Ammon's horn (tissue), 1 donor: ENCODE measurements around the gene AGXT2.
"Not testable (repeated sequence)": the region's sequence is repeated elsewhere in the genome, so short reads cannot be mapped to it uniquely, and the experiment has no call there.

ENCODE experiments used
- DNase-seq: peaks from one replicate; pipeline ENCODE4 v3.0.0-alpha.2; 2016; ENCODE audit warnings: low spot score

Gene AGXT2

GRCh38 chr5:35015063-35015462 is 32.7 kb downstream of the AGXT2 start:
- no peak for DNase-seq

GRCh38 chr5:35012796-35013195 is 35.0 kb downstream of the AGXT2 start:
- no peak for DNase-seq

GRCh38 chr5:35012365-35012764 is 35.4 kb downstream of the AGXT2 start:
- no peak for DNase-seq

- DNase-seq, result no peak
These were observed 37.1 kb downstream of the AGXT2 start for GRCh38 chr5:35010676-35011075.

- no peak for DNase-seq
These were observed 38.1 kb downstream of the AGXT2 start for GRCh38 chr5:35009657-35010056.

- DNase-seq, result no peak
These were observed 38.7 kb downstream of the AGXT2 start for GRCh38 chr5:35009019-35009418.

GRCh38 chr5:35004771-35005170 is 43.0 kb downstream of the AGXT2 start:
- no peak for DNase-seq

- DNase-seq, result no peak
These were observed 43.5 kb downstream of the AGXT2 start for GRCh38 chr5:35004200-35004599.

GRCh38 chr5:35003018-35003957 is 44.5 kb downstream of the AGXT2 start:
- DNase-seq, result peak; percentile 59

GRCh38 chr5:35002459-35002858 is 45.3 kb downstream of the AGXT2 start:
- no peak for DNase-seq

- DNase-seq, result no peak
These were observed 45.9 kb downstream of the AGXT2 start for GRCh38 chr5:35001842-35002241.

GRCh38 chr5:34998058-34998789 is 49.5 kb downstream of the AGXT2 start:
- peak; percentile 8 for DNase-seq

- DNase-seq, result no peak
These were observed 51.5 kb downstream of the AGXT2 start for GRCh38 chr5:34996261-34996660.

- no peak for DNase-seq
These were observed 53.8 kb downstream of the AGXT2 start for GRCh38 chr5:34993951-34994350.

GRCh38 chr5:34991486-34992238 is 56.1 kb downstream of the AGXT2 start:
- DNase-seq, result no peak

- DNase-seq, result no peak
These were observed 60.8 kb downstream of the AGXT2 start for GRCh38 chr5:34986965-34987364.

GRCh38 chr5:34982823-34983222 is 64.9 kb downstream of the AGXT2 start:
- no peak for DNase-seq

- DNase-seq, result no peak
These were observed 69.1 kb downstream of the AGXT2 start for GRCh38 chr5:34978681-34979080.

- DNase-seq, result no peak
These were observed 69.7 kb downstream of the AGXT2 start for GRCh38 chr5:34977934-34978613.

GRCh38 chr5:34976347-34976746 is 71.4 kb downstream of the AGXT2 start:
- no peak for DNase-seq

- not testable (repeated sequence) for DNase-seq
These were observed 76.1 kb downstream of the AGXT2 start for GRCh38 chr5:34971655-34972054.

- DNase-seq, result no peak
These were observed 77.2 kb downstream of the AGXT2 start for GRCh38 chr5:34970552-34970951.
